NB4 (cell line): ENCODE data around the gene TICRR.

Experiments
- DNase-seq: peaks from one replicate; pipeline ENCODE4 v3.0.0; 2010; ENCODE audit warnings: low read depth
- H3K4me3 ChIP-seq: one replicate; pipeline ENCODE4 v1.5.1; 2011; ENCODE audit warnings: mild to moderate bottlenecking, low read depth, low read length, moderate library complexity
- CTCF ChIP-seq: IDR thresholded peaks from one replicate; pipeline ENCODE4 v1.5.1; 2012; ENCODE audit warnings: low read depth, low read length
- MAX ChIP-seq: IDR thresholded peaks from 2 replicates; pipeline ENCODE4 v1.6.1; 2011; ENCODE audit warnings: low read depth, low read length
- MYC ChIP-seq: IDR thresholded peaks from 2 replicates; pipeline ENCODE4 v1.6.1; 2011; ENCODE audit warnings: low read depth, low read length
- POLR2A ChIP-seq: IDR thresholded peaks from 2 replicates; pipeline ENCODE4 v1.6.1; 2011; ENCODE audit warnings: mild to moderate bottlenecking; ENCODE audit not compliant: insufficient read length; ENCODE audit errors: extremely low read depth

TICRR gene

GRCh38 chr15:89652131-89652530 lies 76.9 kb downstream of the TICRR start:
- no peak overlapping the region for H3K4me3 ChIP-seq
- TF ChIP-seq POLR2A (no peak), MAX (no peak), CTCF (no peak), MYC (no peak)
- no peak for DNase-seq

- TF ChIP-seq POLR2A (no peak), MYC (no peak), MAX (no peak), CTCF (no peak)
- no peak overlapping the region for H3K4me3 ChIP-seq
- no peak for DNase-seq
Measured at GRCh38 chr15:89652666-89653065, 77.4 kb downstream of the TICRR start.

GRCh38 chr15:89653578-89653977 lies 78.3 kb downstream of the TICRR start:
- no peak overlapping the region for H3K4me3 ChIP-seq
- TF ChIP-seq POLR2A (no peak), CTCF (no peak), MAX (no peak), MYC (no peak)
- no peak for DNase-seq

- DNase-seq = no peak
- no peak overlapping the region for H3K4me3 ChIP-seq
- TF ChIP-seq CTCF = no peak
- no peak for TF ChIP-seq MAX
- no peak for TF ChIP-seq POLR2A
Measured at GRCh38 chr15:89654301-89654761, 79.1 kb downstream of the TICRR start.

GRCh38 chr15:89654847-89655805 lies 79.9 kb downstream of the TICRR start, which contains the start of gene KIF7:
Gene KIF7 (minus strand): TSS chr15:89655467. CDS start chr15:89652930, 2,537 bp downstream.
- no peak within 1 kb of the TSS for H3K4me3 ChIP-seq
- DNase-seq = no peak
- no peak for TF ChIP-seq MAX
- no peak for TF ChIP-seq MYC
- TF ChIP-seq CTCF = no peak
- TF ChIP-seq POLR2A = no peak
